Caco-2 (cell line): ENCODE measurements around the gene FRMD3. TPM values are rescaled to one million over a fixed set of nuclear protein-coding genes. Genes with fewer than 3 reads are reported as not detected.

Experiments used
- BruUV-seq: library from RNA; stranded (reverse); fragments of 400-500 nt; replicated peaks from 2 replicates; lab custom pipeline; 2021; lab: Mats Ljungman, UMichigan
- CTCF ChIA-PET: fragments of 300-600 bp; sonication (Branson Sonifier 250); formaldehyde crosslinking; loops from one replicate; lab custom pipeline; 2022; ENCODE audit warnings: antibody characterized with exemption; lab: Charles Lee
- POLR2A ChIA-PET: fragments of 300-600 bp; sonication (Branson Sonifier 250); formaldehyde crosslinking; loops from one replicate; lab custom pipeline; 2022; ENCODE audit warnings: antibody characterized with exemption; lab: Charles Lee
- DNase-seq, 2 experiments: peaks; one replicate each; pipeline versions ENCODE4 v3.0.0 to v3.0.0-alpha.2; 2020 to 2022
- H3K27me3 ChIP-seq: replicated peaks from 2 replicates; pipeline ENCODE4 v1.6.0; 2011; ENCODE audit warnings: low read length; ENCODE audit not compliant: control insufficient read depth, insufficient read depth
- H3K36me3 ChIP-seq: 2 replicates; pipeline ENCODE4 v1.5.1; 2011; ENCODE audit warnings: low read length; ENCODE audit not compliant: control insufficient read depth, insufficient read depth
- H3K4me1 ChIP-seq: fragments of 250-450 bp; sonication (Bioruptor Pico); 2 replicates; pipeline ENCODE4 v1.5.1; 2020; ENCODE audit warnings: mild to moderate bottlenecking
- H3K4me3 ChIP-seq: 2 replicates; pipeline ENCODE4 v1.5.1; 2011; ENCODE audit warnings: low read depth, mild to moderate bottlenecking, control low read depth, low read length
- H3K9me3 ChIP-seq: fragments of 250-450 bp; sonication (Bioruptor Pico); 2 replicates; pipeline ENCODE4 v1.5.1; 2020; ENCODE audit warnings: mild to moderate bottlenecking, moderate library complexity
- H3K27ac Mint-ChIP-seq: one replicate; pipeline ENCODE4 v1.8.0; 2022; ENCODE audit warnings: mixed read lengths; ENCODE audit not compliant: unreplicated experiment
- H3K27me3 Mint-ChIP-seq: one replicate; pipeline ENCODE4 v1.8.0; 2022; ENCODE audit warnings: mixed read lengths; ENCODE audit not compliant: insufficient read depth, unreplicated experiment
- H3K36me3 Mint-ChIP-seq: one replicate; pipeline ENCODE4 v1.8.0; 2022; ENCODE audit warnings: mild to moderate bottlenecking, mixed read lengths; ENCODE audit not compliant: insufficient read depth, unreplicated experiment
- H3K4me1 Mint-ChIP-seq: one replicate; pipeline ENCODE4 v1.8.0; 2022; ENCODE audit warnings: low read depth, mixed read lengths; ENCODE audit not compliant: unreplicated experiment
- H3K4me3 Mint-ChIP-seq: one replicate; pipeline ENCODE4 v1.8.0; 2022; ENCODE audit warnings: mild to moderate bottlenecking, moderate library complexity, mixed read lengths; ENCODE audit not compliant: unreplicated experiment
- H3K9me3 Mint-ChIP-seq: one replicate; pipeline ENCODE4 v1.8.0; 2022; ENCODE audit warnings: mixed read lengths; ENCODE audit not compliant: unreplicated experiment
- intact Hi-C: fragments of 100-400 bp; cut with micrococcal nuclease; formaldehyde crosslinking; loops from one replicate; pipeline ENCODE4 v1.10.0; 2022; ENCODE audit not compliant: unreplicated experiment
- total RNA-seq: library from RNA; stranded (reverse); gene quantifications from 2 replicates; pipeline ENCODE4 v1.2.3, GENCODE V29; 2022
- TF ChIP-seq, protein P1 (sequence below), 2 experiments: fragments of 200-600 bp in 1 of 2; IDR thresholded peaks; 1 replicate in 1 of 2; 2 replicates in 1 of 2; pipeline versions ENCODE4 v1.5.1 to v1.8.0; 2011 to 2022; ENCODE audit warnings: antibody characterized with exemption in 1 of 2, control low read depth in 1 of 2, inconsistent platforms in 1 of 2, low read depth in 1 of 2, low read length in 1 of 2, mild to moderate bottlenecking in 1 of 2, moderate library complexity in 1 of 2; ENCODE audit not compliant: insufficient read depth in 1 of 2, severe bottlenecking in 1 of 2, unreplicated experiment in 1 of 2

FRMD3 gene
- total RNA-seq, 1 experiment from 2014 or later, result not detected

DNA sequence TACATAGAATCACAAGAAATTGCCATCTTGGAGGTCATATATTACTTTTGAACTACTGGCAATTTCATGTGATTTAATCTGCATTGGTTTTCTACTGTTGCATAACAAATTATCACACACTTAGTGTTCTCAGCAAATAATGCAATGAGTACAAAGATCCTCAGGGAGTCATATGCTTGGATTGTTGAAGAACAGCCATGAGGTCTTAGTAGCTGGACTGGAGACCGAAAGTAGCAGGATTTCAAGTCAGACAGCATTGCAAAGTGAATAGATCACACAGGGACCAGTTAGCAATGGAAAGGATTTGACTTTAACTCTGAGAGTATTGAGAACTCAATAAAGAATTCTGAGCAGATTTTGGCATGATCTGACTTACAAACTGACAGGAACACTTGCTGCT, 32.2 kb upstream of the FRMD3 start:
- Mint-ChIP-seq H3K4me1 (no peaks in the 10 kb centered on the region), H3K9me3 (no peaks in the 10 kb centered on the region), H3K27me3 (no peaks in the 10 kb centered on the region), H3K27ac (no peak overlapping the region), H3K36me3 (no peaks in the 10 kb centered on the region), H3K4me3 (no peak overlapping the region)
- H3K9me3 ChIP-seq, result no peaks in the 10 kb centered on the region
- H3K4me3 ChIP-seq, result no peak overlapping the region
- TF ChIP-seq, protein P1, sequence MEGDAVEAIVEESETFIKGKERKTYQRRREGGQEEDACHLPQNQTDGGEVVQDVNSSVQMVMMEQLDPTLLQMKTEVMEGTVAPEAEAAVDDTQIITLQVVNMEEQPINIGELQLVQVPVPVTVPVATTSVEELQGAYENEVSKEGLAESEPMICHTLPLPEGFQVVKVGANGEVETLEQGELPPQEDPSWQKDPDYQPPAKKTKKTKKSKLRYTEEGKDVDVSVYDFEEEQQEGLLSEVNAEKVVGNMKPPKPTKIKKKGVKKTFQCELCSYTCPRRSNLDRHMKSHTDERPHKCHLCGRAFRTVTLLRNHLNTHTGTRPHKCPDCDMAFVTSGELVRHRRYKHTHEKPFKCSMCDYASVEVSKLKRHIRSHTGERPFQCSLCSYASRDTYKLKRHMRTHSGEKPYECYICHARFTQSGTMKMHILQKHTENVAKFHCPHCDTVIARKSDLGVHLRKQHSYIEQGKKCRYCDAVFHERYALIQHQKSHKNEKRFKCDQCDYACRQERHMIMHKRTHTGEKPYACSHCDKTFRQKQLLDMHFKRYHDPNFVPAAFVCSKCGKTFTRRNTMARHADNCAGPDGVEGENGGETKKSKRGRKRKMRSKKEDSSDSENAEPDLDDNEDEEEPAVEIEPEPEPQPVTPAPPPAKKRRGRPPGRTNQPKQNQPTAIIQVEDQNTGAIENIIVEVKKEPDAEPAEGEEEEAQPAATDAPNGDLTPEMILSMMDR (IDR thresholded peaks at IDR 0.05; ENCODE audit: insufficient read depth in 1 of 2, low read depth in 1 of 2, low read length in 1 of 2, severe bottlenecking in 1 of 2, unreplicated experiment in 1 of 2), result no peak
- CTCF ChIA-PET, result no interaction called here
- DNase-seq, result no peak
- POLR2A ChIA-PET, result no interaction called here
- no peaks in the 10 kb centered on the region for H3K4me1 ChIP-seq
- intact Hi-C loops, result no loop called here
- H3K36me3 ChIP-seq, result no peaks in the 10 kb centered on the region
- BruUV-seq, result no TSS peak
- no peaks in the 10 kb centered on the region for H3K27me3 ChIP-seq

- TF ChIP-seq, protein P1 (IDR thresholded peaks at IDR 0.05; ENCODE audit: insufficient read depth in 1 of 2, low read depth in 1 of 2, low read length in 1 of 2, severe bottlenecking in 1 of 2, unreplicated experiment in 1 of 2), result no peak
- intact Hi-C loops, result no loop called here
- no TSS peak for BruUV-seq
Observed at GRCh38 chr9:83569326-83569725, 31.1 kb upstream of the FRMD3 start.

DNA sequence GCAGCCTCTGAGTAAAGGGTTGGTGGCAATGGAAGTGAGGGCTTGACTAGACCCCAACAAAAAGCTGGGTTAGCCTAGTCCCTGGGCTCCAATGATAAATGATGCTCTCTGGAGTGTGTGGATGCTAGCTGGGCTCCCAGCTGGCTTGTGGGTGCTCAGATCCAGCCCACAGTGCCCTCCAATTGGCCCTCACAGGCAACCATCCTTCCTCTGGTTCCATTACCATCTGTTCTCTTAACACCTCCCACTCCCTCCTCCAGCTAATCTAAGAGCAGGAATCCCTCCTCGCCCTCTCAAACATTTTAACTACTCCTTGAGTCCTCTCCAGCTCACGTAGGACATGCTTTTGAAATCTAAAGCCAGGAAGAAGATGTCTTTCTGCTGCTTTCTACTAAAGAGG, 25.2 kb upstream of the FRMD3 start:
- no peaks in the 10 kb centered on the region for H3K27me3 Mint-ChIP-seq
- no peak overlapping the region for H3K27ac Mint-ChIP-seq

More at GRCh38 chr9:83569326-83569725, 31.1 kb upstream of the FRMD3 start:
- no peaks in the 10 kb centered on the region for H3K9me3 Mint-ChIP-seq
- no peaks in the 10 kb centered on the region for H3K36me3 ChIP-seq
- no peak overlapping the region for H3K27ac Mint-ChIP-seq
- H3K4me1 Mint-ChIP-seq, result no peaks in the 10 kb centered on the region
- no peaks in the 10 kb centered on the region for H3K27me3 Mint-ChIP-seq
- H3K4me3 Mint-ChIP-seq, result no peak overlapping the region
- no peak overlapping the region for H3K4me3 ChIP-seq
- H3K4me1 ChIP-seq, result no peaks in the 10 kb centered on the region
- DNase-seq, result no peak
- ChIA-PET CTCF (no interaction called here), POLR2A (no interaction called here)
- no peaks in the 10 kb centered on the region for H3K9me3 ChIP-seq
- no peaks in the 10 kb centered on the region for H3K36me3 Mint-ChIP-seq
- no peaks in the 10 kb centered on the region for H3K27me3 ChIP-seq

More for the DNA sequence above, 25.2 kb upstream of the FRMD3 start:
- Mint-ChIP-seq H3K4me3 (no peak overlapping the region), H3K9me3 (no peaks in the 10 kb centered on the region), H3K4me1 (no peaks in the 10 kb centered on the region), H3K36me3 (no peaks in the 10 kb centered on the region)
- DNase-seq, result no peak
- TF ChIP-seq, protein P1 (IDR thresholded peaks at IDR 0.05; ENCODE audit: insufficient read depth in 1 of 2, low read depth in 1 of 2, low read length in 1 of 2, severe bottlenecking in 1 of 2, unreplicated experiment in 1 of 2), result no peak
- H3K9me3 ChIP-seq, result no peaks in the 10 kb centered on the region
- POLR2A ChIA-PET, result no interaction called here
- intact Hi-C loops, result no loop called here
- CTCF ChIA-PET, result no interaction called here
- no peaks in the 10 kb centered on the region for H3K4me1 ChIP-seq
- no peak overlapping the region for H3K4me3 ChIP-seq
- BruUV-seq, result no TSS peak
- no peaks in the 10 kb centered on the region for H3K27me3 ChIP-seq
- no peaks in the 10 kb centered on the region for H3K36me3 ChIP-seq
